Fibroblast of the conjunctiva (primary cell): ENCODE measurements around the gene ZNF789.

Experiments used
- DNase-seq: peaks from one replicate; pipeline ENCODE4 v3.0.0-alpha.2; 2010; ENCODE audit warnings: low read depth

ZNF789 gene

GRCh38 chr7:99504603-99505323 lies 32.1 kb downstream of the ZNF789 start, which contains the start of gene ZKSCAN5:
ZKSCAN5 (plus strand) TSS chr7:99504662; CDS start chr7:99506045, 1,383 bp downstream.
- DNase-seq, result peak; percentile 93

GRCh38 chr7:99505324-99505662 lies 32.6 kb downstream of the ZNF789 start:
- DNase-seq, result no peak

GRCh38 chr7:99514050-99514449 lies 41.4 kb downstream of the ZNF789 start:
- DNase-seq, result no peak

GRCh38 chr7:99521399-99521798 lies 48.7 kb downstream of the ZNF789 start:
- DNase-seq, result no peak

- DNase-seq, result no peak
These were observed 53.2 kb downstream of the ZNF789 start for GRCh38 chr7:99525713-99526440.

- DNase-seq, result no peak
These were observed 58.7 kb downstream of the ZNF789 start for GRCh38 chr7:99531354-99531765.

- DNase-seq, result no peak
These were observed 63.0 kb downstream of the ZNF789 start for GRCh38 chr7:99535667-99536066.
